Keratinocyte (primary cell): ENCODE results near the gene BRF1.

Source experiments
- CTCF ChIP-seq, 3 experiments: IDR thresholded peaks in 1 of 3; conservative IDR thresholded peaks in 1 of 3; optimal IDR thresholded peaks in 1 of 3; 2 replicates in 2 of 3; 3 replicates in 1 of 3; pipeline versions ENCODE3 to v1.5.1; 2011; ENCODE audit warnings: low read length in 3 of 3, mild to moderate bottlenecking in 3 of 3, moderate library complexity in 2 of 3, control low read depth in 1 of 3, inconsistent platforms in 1 of 3; ENCODE audit not compliant: insufficient read depth in 2 of 3; ENCODE audit errors: extremely low read depth in 1 of 3
- EZH2 ChIP-seq: IDR thresholded peaks from one replicate; pipeline ENCODE4 v1.6.1; 2012; ENCODE audit warnings: inconsistent platforms, mild to moderate bottlenecking, low read length, moderate library complexity

- TF ChIP-seq CTCF (optimal IDR thresholded peaks at IDR 0.05 in 1 of 3, IDR thresholded peaks at IDR 0.05 in 1 of 3, conservative IDR thresholded peaks at IDR 0.05 in 1 of 3; ENCODE audit: extremely low read depth in 1 of 3, insufficient read depth in 2 of 3, low read length in 3 of 3) (no peak), EZH2 (no peak)
Measured at GRCh38 chr14:105290621-105291346, 10.0 kb downstream of the BRF1 start.
